Caco-2 (cell line): ENCODE results near the gene FGF14. TPM values are rescaled to one million over a fixed set of nuclear protein-coding genes. Genes with fewer than 3 reads are reported as not detected.

ENCODE experiments used
- BruUV-seq: library from RNA; stranded (reverse); fragments of 400-500 nt; replicated peaks from 2 replicates; lab custom pipeline; 2021; lab: Mats Ljungman, UMichigan
- CTCF ChIA-PET: fragments of 300-600 bp; sonication (Branson Sonifier 250); formaldehyde crosslinking; loops from one replicate; lab custom pipeline; 2022; ENCODE audit warnings: antibody characterized with exemption; lab: Charles Lee
- POLR2A ChIA-PET: fragments of 300-600 bp; sonication (Branson Sonifier 250); formaldehyde crosslinking; loops from one replicate; lab custom pipeline; 2022; ENCODE audit warnings: antibody characterized with exemption; lab: Charles Lee
- DNase-seq, 2 experiments: peaks; one replicate each; pipeline versions ENCODE4 v3.0.0 to v3.0.0-alpha.2; 2020 to 2022
- H3K27me3 ChIP-seq: replicated peaks from 2 replicates; pipeline ENCODE4 v1.6.0; 2011; ENCODE audit warnings: low read length; ENCODE audit not compliant: control insufficient read depth, insufficient read depth
- H3K36me3 ChIP-seq: 2 replicates; pipeline ENCODE4 v1.5.1; 2011; ENCODE audit warnings: low read length; ENCODE audit not compliant: control insufficient read depth, insufficient read depth
- H3K4me1 ChIP-seq: fragments of 250-450 bp; sonication (Bioruptor Pico); 2 replicates; pipeline ENCODE4 v1.5.1; 2020; ENCODE audit warnings: mild to moderate bottlenecking
- H3K4me3 ChIP-seq: 2 replicates; pipeline ENCODE4 v1.5.1; 2011; ENCODE audit warnings: low read depth, mild to moderate bottlenecking, control low read depth, low read length
- H3K9me3 ChIP-seq: fragments of 250-450 bp; sonication (Bioruptor Pico); 2 replicates; pipeline ENCODE4 v1.5.1; 2020; ENCODE audit warnings: mild to moderate bottlenecking, moderate library complexity
- H3K27ac Mint-ChIP-seq: one replicate; pipeline ENCODE4 v1.8.0; 2022; ENCODE audit warnings: mixed read lengths; ENCODE audit not compliant: unreplicated experiment
- H3K27me3 Mint-ChIP-seq: one replicate; pipeline ENCODE4 v1.8.0; 2022; ENCODE audit warnings: mixed read lengths; ENCODE audit not compliant: insufficient read depth, unreplicated experiment
- H3K36me3 Mint-ChIP-seq: one replicate; pipeline ENCODE4 v1.8.0; 2022; ENCODE audit warnings: mild to moderate bottlenecking, mixed read lengths; ENCODE audit not compliant: insufficient read depth, unreplicated experiment
- H3K4me1 Mint-ChIP-seq: one replicate; pipeline ENCODE4 v1.8.0; 2022; ENCODE audit warnings: low read depth, mixed read lengths; ENCODE audit not compliant: unreplicated experiment
- H3K4me3 Mint-ChIP-seq: one replicate; pipeline ENCODE4 v1.8.0; 2022; ENCODE audit warnings: mild to moderate bottlenecking, moderate library complexity, mixed read lengths; ENCODE audit not compliant: unreplicated experiment
- H3K9me3 Mint-ChIP-seq: one replicate; pipeline ENCODE4 v1.8.0; 2022; ENCODE audit warnings: mixed read lengths; ENCODE audit not compliant: unreplicated experiment
- intact Hi-C: fragments of 100-400 bp; cut with micrococcal nuclease; formaldehyde crosslinking; loops from one replicate; pipeline ENCODE4 v1.10.0; 2022; ENCODE audit not compliant: unreplicated experiment
- total RNA-seq: library from RNA; stranded (reverse); gene quantifications from 2 replicates; pipeline ENCODE4 v1.2.3, GENCODE V29; 2022
- TF ChIP-seq, protein P1 (sequence below), 2 experiments: fragments of 200-600 bp in 1 of 2; IDR thresholded peaks; 1 replicate in 1 of 2; 2 replicates in 1 of 2; pipeline versions ENCODE4 v1.5.1 to v1.8.0; 2011 to 2022; ENCODE audit warnings: antibody characterized with exemption in 1 of 2, control low read depth in 1 of 2, inconsistent platforms in 1 of 2, low read depth in 1 of 2, low read length in 1 of 2, mild to moderate bottlenecking in 1 of 2, moderate library complexity in 1 of 2; ENCODE audit not compliant: insufficient read depth in 1 of 2, severe bottlenecking in 1 of 2, unreplicated experiment in 1 of 2

FGF14 gene
- total RNA-seq, 1 experiment from 2014 or later, result not detected

- ChIA-PET CTCF (no interaction called here), POLR2A (no interaction called here)
- Histone ChIP-seq H3K36me3 (no peaks in the 10 kb centered on the region), H3K9me3 (no peaks in the 10 kb centered on the region), H3K27me3 (no peaks in the 10 kb centered on the region; the same call in 1 of the 2 replicates), H3K4me3 (no peak overlapping the region), H3K4me1 (no peaks in the 10 kb centered on the region)
- TF ChIP-seq, protein P1, sequence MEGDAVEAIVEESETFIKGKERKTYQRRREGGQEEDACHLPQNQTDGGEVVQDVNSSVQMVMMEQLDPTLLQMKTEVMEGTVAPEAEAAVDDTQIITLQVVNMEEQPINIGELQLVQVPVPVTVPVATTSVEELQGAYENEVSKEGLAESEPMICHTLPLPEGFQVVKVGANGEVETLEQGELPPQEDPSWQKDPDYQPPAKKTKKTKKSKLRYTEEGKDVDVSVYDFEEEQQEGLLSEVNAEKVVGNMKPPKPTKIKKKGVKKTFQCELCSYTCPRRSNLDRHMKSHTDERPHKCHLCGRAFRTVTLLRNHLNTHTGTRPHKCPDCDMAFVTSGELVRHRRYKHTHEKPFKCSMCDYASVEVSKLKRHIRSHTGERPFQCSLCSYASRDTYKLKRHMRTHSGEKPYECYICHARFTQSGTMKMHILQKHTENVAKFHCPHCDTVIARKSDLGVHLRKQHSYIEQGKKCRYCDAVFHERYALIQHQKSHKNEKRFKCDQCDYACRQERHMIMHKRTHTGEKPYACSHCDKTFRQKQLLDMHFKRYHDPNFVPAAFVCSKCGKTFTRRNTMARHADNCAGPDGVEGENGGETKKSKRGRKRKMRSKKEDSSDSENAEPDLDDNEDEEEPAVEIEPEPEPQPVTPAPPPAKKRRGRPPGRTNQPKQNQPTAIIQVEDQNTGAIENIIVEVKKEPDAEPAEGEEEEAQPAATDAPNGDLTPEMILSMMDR (IDR thresholded peaks at IDR 0.05; ENCODE audit: insufficient read depth in 1 of 2, low read depth in 1 of 2, low read length in 1 of 2, severe bottlenecking in 1 of 2, unreplicated experiment in 1 of 2), result no peak
- no peaks in the 10 kb centered on the region for H3K36me3 Mint-ChIP-seq
- peaks cover 18% of the 10 kb centered on the region for H3K27me3 Mint-ChIP-seq
- no peaks in the 10 kb centered on the region for H3K4me1 Mint-ChIP-seq
- no peak overlapping the region for H3K27ac Mint-ChIP-seq
- H3K9me3 Mint-ChIP-seq, result no peaks in the 10 kb centered on the region
- no peak for DNase-seq
- no peak overlapping the region for H3K4me3 Mint-ChIP-seq
- intact Hi-C loops, result no loop called here
- no TSS peak for BruUV-seq
Measured at GRCh38 chr13:101779147-101779546, 622.7 kb downstream of the FGF14 start.

DNA sequence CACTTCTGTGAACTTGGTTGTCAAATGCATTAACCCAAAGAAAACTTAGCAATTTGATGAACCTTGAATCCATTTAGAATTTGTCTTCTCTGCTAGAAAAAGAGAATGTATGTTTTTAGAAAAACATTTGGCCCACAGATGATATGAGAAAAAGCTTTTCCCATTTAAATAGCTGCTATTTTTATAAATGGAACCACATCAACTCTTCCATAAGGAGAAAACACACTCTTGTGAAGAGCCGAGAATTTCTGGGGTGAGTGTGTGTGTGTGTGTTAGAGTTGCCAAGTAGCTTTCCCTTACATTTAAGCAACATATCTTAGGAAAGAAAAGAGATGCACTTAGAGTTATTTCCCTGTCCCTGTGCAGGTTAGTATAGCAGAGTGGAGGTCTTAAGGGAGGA is 626.6 kb downstream of the FGF14 start:
- BruUV-seq, result no TSS peak
- no peaks in the 10 kb centered on the region for H3K4me1 Mint-ChIP-seq
- Histone ChIP-seq H3K27me3 (no peaks in the 10 kb centered on the region; the same call in 1 of the 2 replicates), H3K4me3 (no peak overlapping the region), H3K4me1 (no peaks in the 10 kb centered on the region), H3K36me3 (no peaks in the 10 kb centered on the region), H3K9me3 (no peaks in the 10 kb centered on the region)
- POLR2A ChIA-PET, result no interaction called here
- no peaks in the 10 kb centered on the region for H3K9me3 Mint-ChIP-seq
- intact Hi-C loops, result no loop called here
- H3K27ac Mint-ChIP-seq, result no peak overlapping the region
- no peaks in the 10 kb centered on the region for H3K36me3 Mint-ChIP-seq
- no peak overlapping the region for H3K4me3 Mint-ChIP-seq
- TF ChIP-seq, protein P1 (IDR thresholded peaks at IDR 0.05; ENCODE audit: insufficient read depth in 1 of 2, low read depth in 1 of 2, low read length in 1 of 2, severe bottlenecking in 1 of 2, unreplicated experiment in 1 of 2), result no peak
- no peak for DNase-seq
- CTCF ChIA-PET, result no interaction called here
- peaks cover 10% of the 10 kb centered on the region for H3K27me3 Mint-ChIP-seq

DNA sequence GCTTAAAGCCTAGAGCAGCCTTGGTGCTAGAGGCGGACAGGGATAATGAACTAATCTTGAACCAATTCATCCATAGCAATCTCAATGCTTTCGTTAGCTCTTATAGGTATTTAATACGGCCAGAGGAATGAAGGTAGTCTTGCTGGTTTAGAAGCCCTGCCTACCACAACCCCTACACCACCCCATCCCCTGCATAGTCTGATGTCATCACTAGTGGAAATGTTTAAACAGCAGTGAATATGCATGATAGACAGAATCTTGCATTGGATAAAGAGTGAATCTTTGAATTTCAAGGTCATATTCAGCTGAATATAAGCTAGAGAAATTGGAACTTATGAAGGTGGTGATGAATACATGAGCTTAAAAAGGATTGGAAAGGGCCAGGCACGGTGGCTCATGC is 627.5 kb downstream of the FGF14 start:
- Histone ChIP-seq H3K36me3 (no peaks in the 10 kb centered on the region), H3K4me3 (no peak overlapping the region), H3K4me1 (no peaks in the 10 kb centered on the region), H3K27me3 (no peaks in the 10 kb centered on the region; the same call in 1 of the 2 replicates), H3K9me3 (no peaks in the 10 kb centered on the region)
- Mint-ChIP-seq H3K4me3 (no peak overlapping the region), H3K27ac (no peak overlapping the region), H3K36me3 (no peaks in the 10 kb centered on the region), H3K27me3 (peaks cover 10% of the 10 kb centered on the region), H3K4me1 (no peaks in the 10 kb centered on the region), H3K9me3 (no peaks in the 10 kb centered on the region)
- ChIA-PET CTCF (no interaction called here), POLR2A (interaction anchor here (0.6 kb wide), 1 partner anchor 229 kb away, joined by 3 read pairs; no protein-coding TSS in a partner anchor)
- TF ChIP-seq, protein P1 (IDR thresholded peaks at IDR 0.05; ENCODE audit: insufficient read depth in 1 of 2, low read depth in 1 of 2, low read length in 1 of 2, severe bottlenecking in 1 of 2, unreplicated experiment in 1 of 2), result no peak
- intact Hi-C loops, result no loop called here
- DNase-seq, result no peak
- no TSS peak for BruUV-seq
